ENCODE measurements around the gene NRDE2. TPM values are rescaled to one million over a fixed set of nuclear protein-coding genes. Genes with fewer than 3 reads are reported as not detected.
"Not testable (repeated sequence)": the region's sequence is repeated elsewhere in the genome, so short reads cannot be mapped to it uniquely, and the experiment has no call there.

NRDE2 gene
- total RNA-seq, 1 donor from 2014 or later = 20.1 TPM

- DNase-seq = no peak
Measured at GRCh38 chr14:90274019-90274418, 57.7 kb downstream of the NRDE2 start.

DNA sequence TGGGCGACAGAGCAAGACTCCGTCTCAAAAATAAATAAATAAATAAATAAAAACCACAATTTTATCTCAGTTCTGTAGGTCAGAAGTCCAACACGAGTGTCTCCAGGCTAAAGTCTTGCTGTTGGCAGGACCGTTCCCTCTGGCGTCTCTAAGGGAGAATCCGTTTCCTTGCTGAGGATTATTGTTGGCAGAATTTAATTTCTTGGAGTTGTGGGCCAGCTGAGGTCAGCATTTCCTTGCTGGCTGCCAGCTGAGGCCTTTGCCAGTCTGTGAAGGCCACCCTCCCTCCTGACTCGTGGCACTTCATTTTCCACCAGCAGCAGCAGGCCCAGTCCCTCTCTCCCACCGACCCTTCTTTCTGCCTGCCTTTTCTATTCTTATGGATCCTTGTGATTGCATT is 58.2 kb downstream of the NRDE2 start:
- no peak for DNase-seq

DNA sequence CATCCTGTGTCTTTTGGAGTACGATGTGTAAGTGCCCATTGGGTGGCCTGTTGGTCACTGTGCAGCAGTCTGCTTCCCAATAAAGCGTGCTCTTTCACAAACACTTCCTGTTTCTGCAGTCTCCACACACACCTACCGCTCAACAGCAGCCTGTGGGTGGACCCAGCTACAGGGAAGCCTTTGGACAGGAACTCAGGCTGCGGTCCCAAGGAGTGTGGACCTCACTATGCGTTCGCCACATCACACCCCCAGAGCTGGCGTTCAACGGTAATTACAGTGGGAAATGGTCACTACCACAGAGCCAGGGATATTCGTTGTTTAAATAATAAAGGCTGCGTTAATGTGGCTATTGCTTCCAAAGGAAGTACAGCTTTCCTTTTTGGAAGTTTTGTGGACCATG is 59.2 kb downstream of the NRDE2 start:
- DNase-seq = no peak

- no peak for DNase-seq
Measured at GRCh38 chr14:90268420-90268819, 63.3 kb downstream of the NRDE2 start.

GRCh38 chr14:90266441-90267154 is 65.1 kb downstream of the NRDE2 start:
- DNase-seq = no peak

DNA sequence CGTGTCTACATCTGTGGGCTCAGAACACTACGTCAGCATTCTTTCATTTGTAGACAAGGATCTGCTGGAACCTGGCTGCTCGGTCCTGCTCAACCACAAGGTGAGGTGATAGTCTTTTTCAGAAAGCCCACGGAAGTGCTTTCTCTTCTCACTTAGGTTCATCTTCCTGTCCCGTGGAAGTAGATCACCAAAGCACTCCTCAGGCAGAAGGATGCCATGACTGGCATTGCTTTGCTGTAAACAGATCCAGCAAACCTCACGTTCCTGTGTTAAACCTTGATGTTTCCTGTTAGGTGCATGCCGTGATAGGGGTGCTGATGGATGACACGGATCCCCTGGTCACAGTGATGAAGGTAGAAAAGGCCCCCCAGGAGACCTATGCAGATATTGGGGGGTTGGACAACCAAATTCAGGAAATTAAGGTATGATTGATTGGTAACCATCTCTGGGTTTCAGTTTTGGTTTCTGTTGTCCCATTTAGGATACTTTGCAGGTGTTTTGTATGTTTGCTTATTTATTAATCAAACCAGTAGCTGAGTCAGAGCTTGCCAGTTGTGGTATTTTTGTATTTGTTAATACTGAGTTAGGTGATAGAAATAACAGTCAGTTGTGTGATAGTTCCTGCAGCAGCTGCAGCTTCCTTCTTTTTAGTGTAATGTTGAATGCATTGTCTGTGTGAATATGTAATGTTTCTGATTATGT is 67.8 kb downstream of the NRDE2 start:
- no peak for DNase-seq

GRCh38 chr14:90256354-90257131 is 75.2 kb downstream of the NRDE2 start, which contains the start of gene PSMC1:
PSMC1 (plus strand) TSS chr14:90256553; CDS start chr14:90256598, 45 bp downstream.
- peak; percentile 84 for DNase-seq

GRCh38 chr14:90255871-90256270 is 75.9 kb downstream of the NRDE2 start:
- DNase-seq = no peak

DNA sequence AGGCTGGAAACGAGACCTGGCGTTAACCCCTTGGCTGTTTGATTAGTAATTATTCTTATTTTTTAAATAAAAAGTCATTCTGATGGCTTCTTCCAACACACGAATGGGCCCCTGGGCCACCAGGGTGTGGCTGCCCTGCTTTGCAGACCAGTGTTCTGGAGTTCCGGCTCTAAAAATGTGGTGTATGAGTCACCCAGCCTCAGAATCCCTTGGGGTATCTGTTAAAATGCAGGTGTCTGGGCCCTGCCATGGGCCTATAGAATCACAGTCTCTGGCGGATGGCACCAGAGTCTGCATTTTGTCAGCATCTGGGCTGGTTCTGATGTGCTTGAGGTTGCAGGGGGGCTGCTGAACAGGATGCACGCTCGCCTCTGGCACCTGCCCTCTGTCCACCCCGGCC is 77.9 kb downstream of the NRDE2 start:
- DNase-seq = no peak

- no peak for DNase-seq
Measured at GRCh38 chr14:90248594-90248993, 83.1 kb downstream of the NRDE2 start.

GRCh38 chr14:90247441-90247840 is 84.3 kb downstream of the NRDE2 start:
- not testable (repeated sequence) for DNase-seq

- DNase-seq = no peak
Measured at GRCh38 chr14:90246936-90247335, 84.8 kb downstream of the NRDE2 start.

GRCh38 chr14:90242444-90242843 is 89.3 kb downstream of the NRDE2 start:
- DNase-seq = no peak

DNA sequence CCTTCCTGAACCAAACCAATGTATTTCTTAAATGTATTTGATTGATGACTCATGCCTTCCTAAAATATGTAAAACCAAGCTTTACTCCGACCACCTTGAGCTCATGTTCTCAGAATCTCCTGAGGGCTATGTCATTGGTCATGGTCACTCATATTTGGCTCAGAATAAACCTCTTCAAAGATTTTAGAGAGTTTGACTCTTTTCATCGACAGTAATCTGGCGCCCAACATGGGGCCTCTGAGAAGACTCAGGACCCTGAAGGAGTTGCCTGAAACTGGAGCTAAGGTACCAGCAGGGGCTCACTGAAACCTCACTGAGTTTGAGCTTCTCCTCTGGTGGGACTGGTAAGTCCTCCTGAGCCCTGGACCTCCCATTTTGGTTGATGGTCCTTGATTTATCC is 92.6 kb downstream of the NRDE2 start:
- no peak for DNase-seq

- DNase-seq = peak; percentile 14
Measured at GRCh38 chr14:90235179-90235976, 96.4 kb downstream of the NRDE2 start.

GRCh38 chr14:90229942-90230341 is 101.8 kb downstream of the NRDE2 start:
- DNase-seq = not testable (repeated sequence)

DNA sequence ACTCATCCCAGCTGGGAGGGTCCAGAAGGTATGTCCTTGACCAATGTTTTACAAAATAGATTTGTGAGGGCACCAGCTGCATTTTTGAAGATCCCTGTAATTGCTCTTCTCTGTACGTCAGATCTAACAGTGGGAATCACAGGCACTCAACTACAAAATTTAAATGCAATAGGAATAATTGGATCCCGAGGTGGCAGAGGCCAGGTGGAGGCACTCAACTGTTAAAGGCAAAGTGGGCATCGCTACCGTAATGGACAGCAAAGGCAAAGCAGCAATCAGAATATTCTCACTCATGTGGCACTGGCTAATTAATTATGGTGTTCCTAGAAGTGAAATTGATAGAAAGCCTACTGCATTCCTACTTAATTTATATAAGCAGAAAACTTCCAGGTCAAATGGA is 103.3 kb downstream of the NRDE2 start:
- no peak for DNase-seq

Other genes starting within 250 kb of the NRDE2 start
- 64.1 TPM for gene PSMC1, start 75.4 kb downstream of the NRDE2 start, total RNA-seq
- 1,332 TPM for gene CALM1, start 65.1 kb upstream of the NRDE2 start, total RNA-seq